ENCODE results near the gene SLC25A45.

The SLC25A45 gene

GRCh38 chr11:65412271-65413076, 30.0 kb upstream of the SLC25A45 start:
- peaks cover 15% of the 10 kb centered on the region for H3K4me1 ChIP-seq (ENCODE audit: insufficient read depth, low read length, poor library complexity, severe bottlenecking)
- TF ChIP-seq CTCF (conservative IDR thresholded peaks at IDR 0.05; ENCODE audit: low read length): no peak
- no peak for TF ChIP-seq EZH2phosphoT487 (IDR thresholded peaks at IDR 0.05; ENCODE audit: borderline replicate concordance)

GRCh38 chr11:65411681-65412070, 29.2 kb upstream of the SLC25A45 start:
- Histone ChIP-seq H3K9me3 (ENCODE audit: insufficient read depth, low read depth, low read length) (no peaks in the 10 kb centered on the region), H3F3A (ENCODE audit: low read depth) (no peaks in the 10 kb centered on the region), H4K20me1 (ENCODE audit: insufficient read depth, low read length, poor library complexity, severe bottlenecking) (no peaks in the 10 kb centered on the region), H3K9me2 (replicated peaks; ENCODE audit: low read depth, low read length) (no peaks in the 10 kb centered on the region), H3K36me3 (ENCODE audit: insufficient read depth, low read length) (peaks cover 37% of the 10 kb centered on the region; the same call in 1 of the 2 replicates), H3K4me3 (ENCODE audit: low read length, poor library complexity, severe bottlenecking) (no peak overlapping the region), H3K4me2 (ENCODE audit: low read depth, low read length, poor library complexity, severe bottlenecking) (no peak overlapping the region), H3K79me2 (ENCODE audit: insufficient read depth, low read length) (peaks cover 3% of the 10 kb centered on the region), H3K27me3 (ENCODE audit: insufficient read depth, low read length, poor library complexity, severe bottlenecking) (no peaks in the 10 kb centered on the region), H3K4me1 (ENCODE audit: insufficient read depth, low read length, poor library complexity, severe bottlenecking) (peaks cover 7% of the 10 kb centered on the region), H2AFZ (ENCODE audit: low read length) (no peak overlapping the region), H3K9ac (ENCODE audit: low read depth, low read length, poor library complexity, severe bottlenecking) (no peak overlapping the region)
- TF ChIP-seq EZH2phosphoT487 (IDR thresholded peaks at IDR 0.05; ENCODE audit: borderline replicate concordance) (no peak), CTCF (conservative IDR thresholded peaks at IDR 0.05; ENCODE audit: low read length) (no peak)

More at GRCh38 chr11:65412271-65413076, 30.0 kb upstream of the SLC25A45 start:
- Histone ChIP-seq H4K20me1 (ENCODE audit: insufficient read depth, low read length, poor library complexity, severe bottlenecking) (no peaks in the 10 kb centered on the region), H3K9ac (ENCODE audit: low read depth, low read length, poor library complexity, severe bottlenecking) (no peak overlapping the region), H2AFZ (ENCODE audit: low read length) (no peak overlapping the region), H3K9me3 (ENCODE audit: insufficient read depth, low read depth, low read length) (no peaks in the 10 kb centered on the region), H3K4me2 (ENCODE audit: low read depth, low read length, poor library complexity, severe bottlenecking) (no peak overlapping the region), H3K9me2 (replicated peaks; ENCODE audit: low read depth, low read length) (no peaks in the 10 kb centered on the region), H3K27me3 (ENCODE audit: insufficient read depth, low read length, poor library complexity, severe bottlenecking) (no peaks in the 10 kb centered on the region), H3K79me2 (ENCODE audit: insufficient read depth, low read length) (peaks cover 11% of the 10 kb centered on the region), H3F3A (ENCODE audit: low read depth) (no peaks in the 10 kb centered on the region), H3K36me3 (ENCODE audit: insufficient read depth, low read length) (peaks cover 37% of the 10 kb centered on the region; the same call in 1 of the 2 replicates), H3K4me3 (ENCODE audit: low read length, poor library complexity, severe bottlenecking) (no peak overlapping the region)

- Histone ChIP-seq H3F3A (ENCODE audit: low read depth) (no peaks in the 10 kb centered on the region), H3K9me3 (ENCODE audit: insufficient read depth, low read depth, low read length) (no peaks in the 10 kb centered on the region), H3K4me1 (ENCODE audit: insufficient read depth, low read length, poor library complexity, severe bottlenecking) (peaks cover 3% of the 10 kb centered on the region), H3K9me2 (replicated peaks; ENCODE audit: low read depth, low read length) (no peaks in the 10 kb centered on the region), H3K79me2 (ENCODE audit: insufficient read depth, low read length) (no peaks in the 10 kb centered on the region), H3K9ac (ENCODE audit: low read depth, low read length, poor library complexity, severe bottlenecking) (no peak overlapping the region), H3K4me2 (ENCODE audit: low read depth, low read length, poor library complexity, severe bottlenecking) (no peak overlapping the region), H2AFZ (ENCODE audit: low read length) (no peak overlapping the region), H3K27me3 (ENCODE audit: insufficient read depth, low read length, poor library complexity, severe bottlenecking) (no peaks in the 10 kb centered on the region), H3K4me3 (ENCODE audit: low read length, poor library complexity, severe bottlenecking) (no peak overlapping the region), H4K20me1 (ENCODE audit: insufficient read depth, low read length, poor library complexity, severe bottlenecking) (no peaks in the 10 kb centered on the region), H3K36me3 (ENCODE audit: insufficient read depth, low read length) (peaks cover 37% of the 10 kb centered on the region; the same call in 1 of the 2 replicates)
- no peak for TF ChIP-seq CTCF (conservative IDR thresholded peaks at IDR 0.05; ENCODE audit: low read length)
- TF ChIP-seq EZH2phosphoT487 (IDR thresholded peaks at IDR 0.05; ENCODE audit: borderline replicate concordance): no peak
These were observed 28.7 kb upstream of the SLC25A45 start for GRCh38 chr11:65410936-65411680.
